Measurements from ENCODE around the gene HOATZ. TPM values are rescaled to one million over a fixed set of nuclear protein-coding genes. Genes with fewer than 3 reads are reported as not detected.

The HOATZ gene
- total and polyA plus RNA-seq, 2 donors (not counting 3 experiments of a cell fraction or from before 2014, with no cell fraction given), result not detected

- CTCF ChIA-PET, result no interaction called here
- no peak overlapping the region for H3K9ac ChIP-seq (replicated peaks; ENCODE audit: extremely low read depth, insufficient read depth, low read length)
- no peaks in the 10 kb centered on the region for H3K36me3 ChIP-seq (ENCODE audit: control insufficient read depth in 2 of 2, extremely low read depth in 1 of 2, insufficient read depth in 2 of 2, low read length in 2 of 2)
- H3K27me3 ChIP-seq (ENCODE audit: control insufficient read depth in 2 of 2, insufficient read depth in 2 of 2, low read length in 2 of 2), result peaks cover 2 to 11% of the 10 kb centered on the region in 2 experiments
- no peak overlapping the region for H3K4me3 ChIP-seq (replicated peaks in 1 of 3; ENCODE audit: insufficient read depth in 1 of 3, low read depth in 1 of 3, low read length in 3 of 3)
- FAIRE-seq (no peak), DNase-seq (ENCODE audit: low read depth, low spot score) (no peak)
- H3K4me1 ChIP-seq (ENCODE audit: control insufficient read depth, extremely low read depth, insufficient read depth, low read length), result no peaks in the 10 kb centered on the region
- H3K9me3 ChIP-seq (replicated peaks; ENCODE audit: control insufficient read depth, insufficient read depth, low read length), result no peaks in the 10 kb centered on the region
- no peak overlapping the region for H2AFZ ChIP-seq (ENCODE audit: low read depth, low read length)
- no peaks in the 10 kb centered on the region for H3K79me2 ChIP-seq (ENCODE audit: control insufficient read depth, insufficient read depth, low read length)
- H3K27ac ChIP-seq (ENCODE audit: insufficient read depth, low read depth, low read length), result no peak overlapping the region
- TF ChIP-seq POLR2A (IDR thresholded peaks at IDR 0.05; ENCODE audit: low read depth, low read length) (no peak), FOS (IDR thresholded peaks at IDR 0.05; ENCODE audit: borderline replicate concordance, insufficient read depth, low read length) (no peak), CTCF (IDR thresholded peaks at IDR 0.05; ENCODE audit: extremely low read depth in 1 of 2, insufficient read depth in 1 of 2, low read depth in 1 of 2, low read length in 2 of 2) (no peak), EZH2 (IDR thresholded peaks at IDR 0.05; ENCODE audit: borderline replicate concordance, low read depth, low read length, severe bottlenecking) (no peak)
- H3K9me1 ChIP-seq (replicated peaks; ENCODE audit: control insufficient read depth, extremely low read depth, insufficient read depth, low read length), result no peaks in the 10 kb centered on the region
- no TSS peak for BruUV-seq (replicated peaks)
- H4K20me1 ChIP-seq (replicated peaks; ENCODE audit: control insufficient read depth, extremely low read depth, insufficient read depth, low read length), result no peaks in the 10 kb centered on the region
- dilution Hi-C loops (cut with MboI; ENCODE audit: extremely low pct_ligation_motif_present, low sequenced_read_pairs) (no loop called here), intact Hi-C loops (cut with micrococcal nuclease) (no loop called here)
- POLR2A ChIA-PET, result no interaction called here
- H3K4me2 ChIP-seq (ENCODE audit: insufficient read depth, low read length), result no peak overlapping the region
These were observed 7.8 kb downstream of the HOATZ start for GRCh38 chr11:111522426-111522825.

DNA sequence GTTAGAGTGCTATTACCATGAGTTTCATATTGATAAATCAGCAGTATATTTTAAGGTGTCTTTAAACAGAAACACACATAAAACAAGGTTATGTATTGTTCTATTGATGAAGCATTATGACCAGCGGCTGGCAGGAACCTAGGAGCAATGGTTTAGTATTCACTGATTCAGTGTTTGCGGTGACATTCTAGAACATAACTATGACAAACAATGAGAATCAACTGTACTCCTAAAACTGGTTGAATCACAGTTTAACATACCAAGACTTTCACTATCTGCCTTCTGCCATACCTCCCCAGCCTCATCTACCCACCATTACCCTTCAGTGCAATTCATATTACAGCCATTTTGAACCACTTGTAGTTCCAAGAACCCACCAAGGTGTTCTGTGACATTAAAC lies 8.8 kb downstream of the HOATZ start:
- H3K4me2 ChIP-seq (ENCODE audit: insufficient read depth, low read length), result no peak overlapping the region
- H3K27me3 ChIP-seq (ENCODE audit: control insufficient read depth in 2 of 2, insufficient read depth in 2 of 2, low read length in 2 of 2), result peaks cover 2 to 11% of the 10 kb centered on the region in 2 experiments
- no peak overlapping the region for H3K27ac ChIP-seq (ENCODE audit: insufficient read depth, low read depth, low read length)
- H3K9ac ChIP-seq (replicated peaks; ENCODE audit: extremely low read depth, insufficient read depth, low read length), result no peak overlapping the region
- H3K79me2 ChIP-seq (ENCODE audit: control insufficient read depth, insufficient read depth, low read length), result no peaks in the 10 kb centered on the region
- DNase-seq (ENCODE audit: low read depth, low spot score) (no peak), FAIRE-seq (no peak)
- no peaks in the 10 kb centered on the region for H3K9me3 ChIP-seq (replicated peaks; ENCODE audit: control insufficient read depth, insufficient read depth, low read length)
- dilution Hi-C loops (cut with MboI; ENCODE audit: extremely low pct_ligation_motif_present, low sequenced_read_pairs), result no loop called here
- ChIA-PET CTCF (interaction anchor here (0.7 kb wide), 1 partner anchor 348 kb away, joined by 3 read pairs; the partner anchor contains the start of gene ALG9), POLR2A (no interaction called here)
- H4K20me1 ChIP-seq (replicated peaks; ENCODE audit: control insufficient read depth, extremely low read depth, insufficient read depth, low read length), result no peaks in the 10 kb centered on the region
- intact Hi-C loops (cut with micrococcal nuclease), result no loop called here
- no peak overlapping the region for H2AFZ ChIP-seq (ENCODE audit: low read depth, low read length)
- no peaks in the 10 kb centered on the region for H3K36me3 ChIP-seq (ENCODE audit: control insufficient read depth in 2 of 2, extremely low read depth in 1 of 2, insufficient read depth in 2 of 2, low read length in 2 of 2)
- no peaks in the 10 kb centered on the region for H3K4me1 ChIP-seq (ENCODE audit: control insufficient read depth, extremely low read depth, insufficient read depth, low read length)
- no peaks in the 10 kb centered on the region for H3K9me1 ChIP-seq (replicated peaks; ENCODE audit: control insufficient read depth, extremely low read depth, insufficient read depth, low read length)
- H3K4me3 ChIP-seq (replicated peaks in 1 of 3; ENCODE audit: insufficient read depth in 1 of 3, low read depth in 1 of 3, low read length in 3 of 3), result no peak overlapping the region
- no TSS peak for BruUV-seq (replicated peaks)
- TF ChIP-seq FOS (IDR thresholded peaks at IDR 0.05; ENCODE audit: borderline replicate concordance, insufficient read depth, low read length) (no peak), EZH2 (IDR thresholded peaks at IDR 0.05; ENCODE audit: borderline replicate concordance, low read depth, low read length, severe bottlenecking) (no peak), GATA2 (IDR thresholded peaks at IDR 0.05; ENCODE audit: insufficient read depth, insufficient read length, low read depth, low read length) (no peak), POLR2A (IDR thresholded peaks at IDR 0.05; ENCODE audit: low read depth, low read length) (no peak), JUN (IDR thresholded peaks at IDR 0.05; ENCODE audit: borderline replicate concordance, insufficient read depth, insufficient read length, low read depth) (no peak), MAX (IDR thresholded peaks at IDR 0.05; ENCODE audit: insufficient read depth, insufficient read length) (no peak), CTCF (IDR thresholded peaks at IDR 0.05; ENCODE audit: extremely low read depth in 1 of 2, insufficient read depth in 1 of 2, low read depth in 1 of 2, low read length in 2 of 2) (no peak), POLR2AphosphoS5 (IDR thresholded peaks at IDR 0.05; ENCODE audit: insufficient read depth, low read depth, low read length) (no peak), MYC (IDR thresholded peaks at IDR 0.05; ENCODE audit: low read depth, low read length) (no peak)
